Measurements from ENCODE around the gene EFCAB6. TPM values are rescaled to one million over a fixed set of nuclear protein-coding genes. Genes with fewer than 3 reads are reported as not detected.

The EFCAB6 gene
- total and polyA plus RNA-seq, 2 donors = 1.1 to 1.4 TPM

GRCh38 chr22:43827926-43828724, 16.0 kb upstream of the EFCAB6 start:
- no peaks in the 10 kb centered on the region for H3K27me3 ChIP-seq (ENCODE audit: control insufficient read depth in 2 of 2, insufficient read depth in 1 of 2, low read length in 1 of 2)
- WGBS = 93% methylated on average over 16 of the region's 16 CpGs
- H3K36me3 ChIP-seq (ENCODE audit: control insufficient read depth in 2 of 2, insufficient read depth in 2 of 2, low read length in 1 of 2) = no peaks in the 10 kb centered on the region
- no peak overlapping the region for H3K4me3 ChIP-seq (ENCODE audit: low read length in 2 of 2)
- H3K9me3 ChIP-seq (ENCODE audit: control insufficient read depth in 2 of 2, insufficient read depth in 1 of 2, low read length in 1 of 2) = no peaks in the 10 kb centered on the region
- H3K27ac ChIP-seq (ENCODE audit: low read depth in 1 of 2, low read length in 1 of 2) = no peak overlapping the region
- peaks cover 0 to 3% of the 10 kb centered on the region in 2 donors for H3K4me1 ChIP-seq (ENCODE audit: control insufficient read depth in 2 of 2, insufficient read depth in 2 of 2, low read length in 2 of 2)
- no peak for DNase-seq (ENCODE audit: low read depth in 6 of 9, low spot score in 9 of 9)

GRCh38 chr22:43827003-43827735, 15.1 kb upstream of the EFCAB6 start:
- no peak for DNase-seq (ENCODE audit: low read depth in 6 of 9, low spot score in 9 of 9)
- Histone ChIP-seq H3K4me3 (ENCODE audit: low read length in 2 of 2) (no peak overlapping the region), H3K36me3 (ENCODE audit: control insufficient read depth in 2 of 2, insufficient read depth in 2 of 2, low read length in 1 of 2) (no peaks in the 10 kb centered on the region), H3K27ac (ENCODE audit: low read depth in 1 of 2, low read length in 1 of 2) (no peak overlapping the region), H3K27me3 (ENCODE audit: control insufficient read depth in 2 of 2, insufficient read depth in 1 of 2, low read length in 1 of 2) (no peaks in the 10 kb centered on the region), H3K9me3 (ENCODE audit: control insufficient read depth in 2 of 2, insufficient read depth in 1 of 2, low read length in 1 of 2) (no peaks in the 10 kb centered on the region), H3K4me1 (ENCODE audit: control insufficient read depth in 2 of 2, insufficient read depth in 2 of 2, low read length in 2 of 2) (peaks cover 0 to 3% of the 10 kb centered on the region in 2 donors)
- WGBS = 89% methylated on average over 13 of the region's 13 CpGs

GRCh38 chr22:43826142-43827002, 14.3 kb upstream of the EFCAB6 start:
- Histone ChIP-seq H3K36me3 (ENCODE audit: control insufficient read depth in 2 of 2, insufficient read depth in 2 of 2, low read length in 1 of 2) (no peaks in the 10 kb centered on the region), H3K27me3 (ENCODE audit: control insufficient read depth in 2 of 2, insufficient read depth in 1 of 2, low read length in 1 of 2) (no peaks in the 10 kb centered on the region), H3K4me1 (ENCODE audit: control insufficient read depth in 2 of 2, insufficient read depth in 2 of 2, low read length in 2 of 2) (peaks cover 0 to 3% of the 10 kb centered on the region in 2 donors), H3K9me3 (ENCODE audit: control insufficient read depth in 2 of 2, insufficient read depth in 1 of 2, low read length in 1 of 2) (no peaks in the 10 kb centered on the region), H3K27ac (ENCODE audit: low read depth in 1 of 2, low read length in 1 of 2) (no peak overlapping the region), H3K4me3 (ENCODE audit: low read length in 2 of 2) (no peak overlapping the region)
- DNase-seq (ENCODE audit: low read depth in 6 of 9, low spot score in 9 of 9) = no peak
- WGBS = 82% methylated on average over 16 of the region's 16 CpGs

GRCh38 chr22:43825651-43826050, 13.5 kb upstream of the EFCAB6 start:
- no peak overlapping the region for H3K27ac ChIP-seq (ENCODE audit: low read depth in 1 of 2, low read length in 1 of 2)
- peaks cover 0 to 3% of the 10 kb centered on the region in 2 donors for H3K4me1 ChIP-seq (ENCODE audit: control insufficient read depth in 2 of 2, insufficient read depth in 2 of 2, low read length in 2 of 2)
- H3K27me3 ChIP-seq (ENCODE audit: control insufficient read depth in 2 of 2, insufficient read depth in 1 of 2, low read length in 1 of 2) = no peaks in the 10 kb centered on the region
- WGBS = 97% methylated on average over 11 of the region's 11 CpGs
- H3K36me3 ChIP-seq (ENCODE audit: control insufficient read depth in 2 of 2, insufficient read depth in 2 of 2, low read length in 1 of 2) = no peaks in the 10 kb centered on the region
- DNase-seq (ENCODE audit: low read depth in 6 of 9, low spot score in 9 of 9) = no peak
- no peak overlapping the region for H3K4me3 ChIP-seq (ENCODE audit: low read length in 2 of 2)
- H3K9me3 ChIP-seq (ENCODE audit: control insufficient read depth in 2 of 2, insufficient read depth in 1 of 2, low read length in 1 of 2) = no peaks in the 10 kb centered on the region

- H3K36me3 ChIP-seq (ENCODE audit: control insufficient read depth in 2 of 2, insufficient read depth in 2 of 2, low read length in 1 of 2) = no peaks in the 10 kb centered on the region
- no peaks in the 10 kb centered on the region for H3K9me3 ChIP-seq (ENCODE audit: control insufficient read depth in 2 of 2, insufficient read depth in 1 of 2, low read length in 1 of 2)
- peaks cover 0 to 3% of the 10 kb centered on the region in 2 donors for H3K4me1 ChIP-seq (ENCODE audit: control insufficient read depth in 2 of 2, insufficient read depth in 2 of 2, low read length in 2 of 2)
- no peak for DNase-seq (ENCODE audit: low read depth in 6 of 9, low spot score in 9 of 9)
- no peaks in the 10 kb centered on the region for H3K27me3 ChIP-seq (ENCODE audit: control insufficient read depth in 2 of 2, insufficient read depth in 1 of 2, low read length in 1 of 2)
- H3K27ac ChIP-seq (ENCODE audit: low read depth in 1 of 2, low read length in 1 of 2) = no peak overlapping the region
- no peak overlapping the region for H3K4me3 ChIP-seq (ENCODE audit: low read length in 2 of 2)
- WGBS = 94% methylated on average over 26 of the region's 26 CpGs
Measured at GRCh38 chr22:43824724-43825420, 12.8 kb upstream of the EFCAB6 start.

GRCh38 chr22:43823911-43824665, 12.0 kb upstream of the EFCAB6 start:
- Histone ChIP-seq H3K4me1 (ENCODE audit: control insufficient read depth in 2 of 2, insufficient read depth in 2 of 2, low read length in 2 of 2) (peaks cover 0 to 3% of the 10 kb centered on the region in 2 donors), H3K9me3 (ENCODE audit: control insufficient read depth in 2 of 2, insufficient read depth in 1 of 2, low read length in 1 of 2) (no peaks in the 10 kb centered on the region), H3K4me3 (ENCODE audit: low read length in 2 of 2) (no peak overlapping the region), H3K27ac (ENCODE audit: low read depth in 1 of 2, low read length in 1 of 2) (no peak overlapping the region), H3K36me3 (ENCODE audit: control insufficient read depth in 2 of 2, insufficient read depth in 2 of 2, low read length in 1 of 2) (no peaks in the 10 kb centered on the region), H3K27me3 (ENCODE audit: control insufficient read depth in 2 of 2, insufficient read depth in 1 of 2, low read length in 1 of 2) (no peaks in the 10 kb centered on the region)
- WGBS = 87% methylated on average over 17 of the region's 17 CpGs
- no peak for DNase-seq (ENCODE audit: low read depth in 6 of 9, low spot score in 9 of 9)

GRCh38 chr22:43823353-43823908, 11.3 kb upstream of the EFCAB6 start:
- Histone ChIP-seq H3K27me3 (ENCODE audit: control insufficient read depth in 2 of 2, insufficient read depth in 1 of 2, low read length in 1 of 2) (no peaks in the 10 kb centered on the region), H3K4me1 (ENCODE audit: control insufficient read depth in 2 of 2, insufficient read depth in 2 of 2, low read length in 2 of 2) (peaks cover 0 to 3% of the 10 kb centered on the region in 2 donors), H3K9me3 (ENCODE audit: control insufficient read depth in 2 of 2, insufficient read depth in 1 of 2, low read length in 1 of 2) (no peaks in the 10 kb centered on the region), H3K36me3 (ENCODE audit: control insufficient read depth in 2 of 2, insufficient read depth in 2 of 2, low read length in 1 of 2) (no peaks in the 10 kb centered on the region), H3K27ac (ENCODE audit: low read depth in 1 of 2, low read length in 1 of 2) (no peak overlapping the region), H3K4me3 (ENCODE audit: low read length in 2 of 2) (no peak overlapping the region)
- WGBS = 89% methylated on average over 13 of the region's 13 CpGs
- DNase-seq (ENCODE audit: low read depth in 6 of 9, low spot score in 9 of 9) = no peak

Data from thymus (tissue), 11 donors.